Hepatocyte (in vitro differentiated cells): ENCODE measurements around the gene COPE.

Experiments used
- CTCF ChIP-seq: fragments of 200-600 bp; sonication (generic); IDR thresholded peaks from 2 replicates; pipeline ENCODE4 v1.5.1; 2016; ENCODE audit warnings: antibody characterized with exemption, mild to moderate bottlenecking; ENCODE audit not compliant: poor library complexity
- EZH2 ChIP-seq: fragments of 200-600 bp; sonication (generic); IDR thresholded peaks from 2 replicates; pipeline ENCODE4 v1.6.1; 2016; ENCODE audit warnings: antibody characterized with exemption, mild to moderate bottlenecking, borderline replicate concordance
- EZH2phosphoT487 ChIP-seq: fragments of 200-600 bp; sonication (generic); IDR thresholded peaks from one replicate; pipeline ENCODE4 v1.6.1; 2018; ENCODE audit warnings: antibody characterized with exemption, mild to moderate bottlenecking, low read depth, moderate library complexity; ENCODE audit not compliant: unreplicated experiment, severe bottlenecking

GRCh38 chr19:18910801-18911436 is 8.3 kb downstream of the COPE start:
- no peak for TF ChIP-seq CTCF
- no peak for TF ChIP-seq EZH2
- TF ChIP-seq EZH2phosphoT487 = no peak
